GM19043 (cell line): ENCODE data around the gene THOC3.
A peak's percentile ranks its signal among the peaks of the same experiment; 100 is the strongest.
"Not testable (repeated sequence)": the region's sequence is repeated elsewhere in the genome, so short reads cannot be mapped to it uniquely, and the experiment has no call there.

ENCODE experiments used
- ATAC-seq: cut with Tn5 transposase; IDR thresholded peaks from one replicate; pipeline ENCODE4 v1.9.1; 2021; ENCODE audit warnings: low read depth; ENCODE audit not compliant: unreplicated experiment

THOC3 gene

GRCh38 chr5:175967471-175968372 is at the start of gene THOC3:
THOC3 (minus strand) TSS chr5:175968315; CDS start chr5:175968208, 107 bp downstream.
- ATAC-seq, result peak; percentile 99

GRCh38 chr5:176017324-176017723 is 49.2 kb upstream of the THOC3 start:
- not testable (repeated sequence) for ATAC-seq

- ATAC-seq, result not testable (repeated sequence)
Observed at GRCh38 chr5:176014360-176014759, 46.2 kb upstream of the THOC3 start.

GRCh38 chr5:176011088-176011487 is 43.0 kb upstream of the THOC3 start:
- not testable (repeated sequence) for ATAC-seq

GRCh38 chr5:176010202-176010601 is 42.1 kb upstream of the THOC3 start:
- not testable (repeated sequence) for ATAC-seq

GRCh38 chr5:176007220-176007619 is 39.1 kb upstream of the THOC3 start:
- ATAC-seq, result not testable (repeated sequence)

GRCh38 chr5:176006819-176007218 is 38.7 kb upstream of the THOC3 start:
- not testable (repeated sequence) for ATAC-seq

GRCh38 chr5:175997979-175998378 is 29.9 kb upstream of the THOC3 start:
- ATAC-seq, result not testable (repeated sequence)

- ATAC-seq, result not testable (repeated sequence)
Observed at GRCh38 chr5:175997495-175997894, 29.4 kb upstream of the THOC3 start.

GRCh38 chr5:175996791-175997190 is 28.7 kb upstream of the THOC3 start:
- not testable (repeated sequence) for ATAC-seq

- not testable (repeated sequence) for ATAC-seq
Observed at GRCh38 chr5:175995506-175995905, 27.4 kb upstream of the THOC3 start.

- ATAC-seq, result not testable (repeated sequence)
Observed at GRCh38 chr5:175979371-175979995, 11.4 kb upstream of the THOC3 start.

- peak; percentile 22 for ATAC-seq
Observed at GRCh38 chr5:175968381-175968780, 266 bp upstream of the THOC3 start.

GRCh38 chr5:175962329-175962728 is 5.8 kb downstream of the THOC3 start:
- not testable (repeated sequence) for ATAC-seq

GRCh38 chr5:175960228-175960627 is 7.9 kb downstream of the THOC3 start:
- not testable (repeated sequence) for ATAC-seq

- ATAC-seq, result not testable (repeated sequence)
Observed at GRCh38 chr5:175958515-175958914, 9.6 kb downstream of the THOC3 start.

GRCh38 chr5:175954107-175954506 is 14.0 kb downstream of the THOC3 start:
- not testable (repeated sequence) for ATAC-seq

GRCh38 chr5:175952810-175953209 is 15.3 kb downstream of the THOC3 start:
- not testable (repeated sequence) for ATAC-seq

GRCh38 chr5:175951339-175951969 is 16.7 kb downstream of the THOC3 start:
- peak; percentile 68 for ATAC-seq

GRCh38 chr5:175948329-175949108 is 19.6 kb downstream of the THOC3 start:
- ATAC-seq, result not testable (repeated sequence)
